HG03565 (cell line): ENCODE measurements around the gene TLCD3A.

Experiments
- ATAC-seq: cut with Tn5 transposase; IDR thresholded peaks from one replicate; pipeline ENCODE4 v1.9.1; 2021; ENCODE audit warnings: mild to moderate bottlenecking, moderate library complexity; ENCODE audit not compliant: unreplicated experiment

Gene TLCD3A

GRCh38 chr17:705863-706262 is 26.5 kb upstream of the TLCD3A start:
- ATAC-seq = no peak

- no peak for ATAC-seq
Measured at GRCh38 chr17:708132-708531, 24.3 kb upstream of the TLCD3A start.

- ATAC-seq = no peak
Measured at GRCh38 chr17:718075-718474, 14.3 kb upstream of the TLCD3A start.

- ATAC-seq = no peak
Measured at GRCh38 chr17:720706-721539, 11.5 kb upstream of the TLCD3A start.

GRCh38 chr17:721540-721937 is 10.9 kb upstream of the TLCD3A start:
- no peak for ATAC-seq

- ATAC-seq = no peak
Measured at GRCh38 chr17:725084-725483, 7.3 kb upstream of the TLCD3A start.

GRCh38 chr17:725746-726145 is 6.7 kb upstream of the TLCD3A start:
- no peak for ATAC-seq

GRCh38 chr17:726271-726919 is 6.0 kb upstream of the TLCD3A start:
- no peak for ATAC-seq

GRCh38 chr17:728911-729310 is 3.5 kb upstream of the TLCD3A start:
- no peak for ATAC-seq

- no peak for ATAC-seq
Measured at GRCh38 chr17:731644-732066, 741 bp upstream of the TLCD3A start.

- no peak for ATAC-seq
Measured at GRCh38 chr17:732902-733720, 715 bp downstream of the TLCD3A start.

- no peak for ATAC-seq
Measured at GRCh38 chr17:733743-734142, 1.3 kb downstream of the TLCD3A start.

GRCh38 chr17:737561-738113 is 5.2 kb downstream of the TLCD3A start:
- no peak for ATAC-seq

GRCh38 chr17:740240-741017 is 8.0 kb downstream of the TLCD3A start:
- ATAC-seq = peak; percentile 83

- no peak for ATAC-seq
Measured at GRCh38 chr17:742147-742793, 9.9 kb downstream of the TLCD3A start.

- no peak for ATAC-seq
Measured at GRCh38 chr17:743139-743538, 10.7 kb downstream of the TLCD3A start.

- no peak for ATAC-seq
Measured at GRCh38 chr17:744937-745336, 12.5 kb downstream of the TLCD3A start.

- ATAC-seq = no peak
Measured at GRCh38 chr17:745406-745805, 13.0 kb downstream of the TLCD3A start.

GRCh38 chr17:746181-746580 is 13.8 kb downstream of the TLCD3A start:
- no peak for ATAC-seq
